Colonic mucosa (tissue), 4 donors: ENCODE measurements around the gene TIAM1. TPM values are rescaled to one million over a fixed set of nuclear protein-coding genes. Genes with fewer than 3 reads are reported as not detected.

Experiments
- DNase-seq: peaks from one replicate; pipeline ENCODE4 v3.0.0-alpha.2; 2020
- H3K27ac ChIP-seq: fragments of 200-600 bp; one replicate; pipeline ENCODE4 v1.8.0; 2021
- H3K27me3 ChIP-seq: fragments of 200-600 bp; one replicate; pipeline ENCODE4 v1.8.0; 2021
- H3K36me3 ChIP-seq: fragments of 200-600 bp; one replicate; pipeline ENCODE4 v1.8.0; 2021
- H3K4me1 ChIP-seq: fragments of 200-600 bp; one replicate; pipeline ENCODE4 v1.8.0; 2021; ENCODE audit warnings: mild to moderate bottlenecking
- H3K4me3 ChIP-seq: fragments of 200-600 bp; one replicate; pipeline ENCODE4 v1.8.0; 2021
- H3K9ac ChIP-seq, 2 donors: one replicate each; pipeline ENCODE4 v1.7.0; 2013; ENCODE audit warnings: control low read depth in 2 of 2, low read depth in 2 of 2, low read length in 2 of 2
- H3K9me3 ChIP-seq: fragments of 200-600 bp; one replicate; pipeline ENCODE4 v1.8.0; 2021
- CTCF ChIP-seq: fragments of 200-600 bp; IDR thresholded peaks from one replicate; pipeline ENCODE4 v1.8.0; 2022; ENCODE audit warnings: antibody characterized with exemption, mild to moderate bottlenecking
- intact Hi-C: fragments of 100-400 bp; cut with DNase I; formaldehyde crosslinking; loops from one replicate; pipeline ENCODE4 v1.14.1; 2022
- total RNA-seq, 2 donors: library from RNA; stranded (reverse); fragmentation: NEBNext Ultra II Directional in 1 of 2; extraction: Animal tissue kit (Norgen Biotek cat#: 25700) in 1 of 2; gene quantifications; one replicate each; pipeline ENCODE4 v1.2.1, GENCODE V29; 2021
- donor health status: healthy.
- donor health status: DM: no; HTN: no; CAD: no.
- donor health status: DM: no; HTN: no; CAD: no.

The TIAM1 gene
- total RNA-seq, 2 donors from 2014 or later, result 5.7 to 5.8 TPM

- Histone ChIP-seq H3K36me3 (no peaks in the 10 kb centered on the region), H3K4me3 (no peak overlapping the region), H3K27ac (no peak overlapping the region), H3K9me3 (no peaks in the 10 kb centered on the region), H3K4me1 (no peaks in the 10 kb centered on the region), H3K27me3 (no peaks in the 10 kb centered on the region), H3K9ac (no peak overlapping the region)
- TF ChIP-seq CTCF, result no peak
- no peak for DNase-seq
- intact Hi-C loops, result no loop called here
These were observed 26.4 kb downstream of the TIAM1 start for GRCh38 chr21:31317688-31318087.

- Histone ChIP-seq H3K27ac (no peak overlapping the region), H3K4me1 (no peaks in the 10 kb centered on the region), H3K4me3 (no peak overlapping the region), H3K9me3 (no peaks in the 10 kb centered on the region), H3K9ac (no peak overlapping the region), H3K36me3 (no peaks in the 10 kb centered on the region), H3K27me3 (no peaks in the 10 kb centered on the region)
- no peak for DNase-seq
- no peak for TF ChIP-seq CTCF
- intact Hi-C loops, result no loop called here
These were observed 27.4 kb downstream of the TIAM1 start for GRCh38 chr21:31316488-31317169.

GRCh38 chr21:31316072-31316471, 28.0 kb downstream of the TIAM1 start:
- intact Hi-C loops, result no loop called here
- no peaks in the 10 kb centered on the region for H3K9me3 ChIP-seq
- H3K4me3 ChIP-seq, result no peak overlapping the region
- H3K9ac ChIP-seq, result no peak overlapping the region
- H3K36me3 ChIP-seq, result no peaks in the 10 kb centered on the region
- no peaks in the 10 kb centered on the region for H3K27me3 ChIP-seq
- no peaks in the 10 kb centered on the region for H3K4me1 ChIP-seq
- DNase-seq, result no peak
- TF ChIP-seq CTCF, result no peak
- H3K27ac ChIP-seq, result no peak overlapping the region

- H3K36me3 ChIP-seq, result no peaks in the 10 kb centered on the region
- H3K9ac ChIP-seq, result no peak overlapping the region
- no peaks in the 10 kb centered on the region for H3K27me3 ChIP-seq
- no peak for TF ChIP-seq CTCF
- DNase-seq, result no peak
- no peak overlapping the region for H3K27ac ChIP-seq
- intact Hi-C loops, result no loop called here
- H3K4me3 ChIP-seq, result no peak overlapping the region
- H3K4me1 ChIP-seq, result no peaks in the 10 kb centered on the region
- no peaks in the 10 kb centered on the region for H3K9me3 ChIP-seq
These were observed 33.3 kb downstream of the TIAM1 start for GRCh38 chr21:31310750-31311149.

- no peaks in the 10 kb centered on the region for H3K36me3 ChIP-seq
- H3K27me3 ChIP-seq, result no peaks in the 10 kb centered on the region
- H3K27ac ChIP-seq, result no peak overlapping the region
- no peak for DNase-seq
- H3K9ac ChIP-seq, result no peak overlapping the region
- TF ChIP-seq CTCF, result no peak
- intact Hi-C loops, result no loop called here
- no peaks in the 10 kb centered on the region for H3K9me3 ChIP-seq
- no peak overlapping the region for H3K4me3 ChIP-seq
- H3K4me1 ChIP-seq, result no peaks in the 10 kb centered on the region
These were observed 35.5 kb downstream of the TIAM1 start for GRCh38 chr21:31308584-31308983.
